SK-N-SH (cell line): ENCODE data around the gene XCR1. TPM values are rescaled to one million over a fixed set of nuclear protein-coding genes. Genes with fewer than 3 reads are reported as not detected.

Experiments
- CTCF ChIA-PET: fragments of 300-600, 350-600 bp; formaldehyde crosslinking; extraction: SDS; loops from one replicate; lab custom pipeline; 2021; lab: Yijun Ruan, JAX
- POLR2A ChIA-PET: fragments of 350-600 bp; sonication (Branson Sonifier 250); formaldehyde crosslinking; extraction: SDS; loops from one replicate; lab custom pipeline; 2020; ENCODE audit warnings: antibody characterized with exemption, inconsistent platforms; lab: Yijun Ruan, JAX
- DNase-seq: peaks from one replicate; pipeline ENCODE4 v3.0.0; 2012
- H2AFZ ChIP-seq: fragments of 200-600 bp; sonication (generic); 2 replicates; pipeline ENCODE4 v1.8.1; 2016; ENCODE audit warnings: antibody characterized with exemption, mild to moderate bottlenecking, low read depth
- H3F3A ChIP-seq: fragments of 200-600 bp; sonication (generic); replicated peaks from 2 replicates; pipeline ENCODE3; 2016; ENCODE audit warnings: antibody characterized with exemption, mild to moderate bottlenecking; ENCODE audit not compliant: insufficient read depth
- H3K27ac ChIP-seq, 2 experiments: fragments of 200-500 bp in 1 of 2; fragments of 200-600 bp in 1 of 2; sonication (Bioruptor generic) in 1 of 2; sonication (generic), shearing (Covaris generic) in 1 of 2; 2 replicates each; pipeline versions ENCODE4 v1.5.1 to v1.6.1; 2014 to 2016; ENCODE audit warnings: low read depth in 2 of 2, inconsistent platforms in 1 of 2, low read length in 1 of 2, mild to moderate bottlenecking in 1 of 2, mixed read lengths in 1 of 2
- H3K27me3 ChIP-seq: fragments of 200-600 bp; sonication (generic), shearing (Covaris generic); 2 replicates; pipeline ENCODE4 v1.6.1; 2016; ENCODE audit warnings: mixed run types; ENCODE audit not compliant: insufficient read depth
- H3K36me3 ChIP-seq, 2 experiments: fragments of 200-500 bp in 1 of 2; fragments of 200-600 bp in 1 of 2; sonication (Bioruptor generic) in 1 of 2; sonication (generic) in 1 of 2; replicated peaks in 1 of 2; 2 replicates each; pipeline versions ENCODE3 to v1.5.1; 2014 to 2016; ENCODE audit warnings: low read length in 1 of 2, mild to moderate bottlenecking in 1 of 2; ENCODE audit not compliant: insufficient read depth in 2 of 2, control insufficient read depth in 1 of 2
- H3K4me1 ChIP-seq, 2 experiments: fragments of 200-500 bp in 1 of 2; fragments of 200-600 bp in 1 of 2; sonication (Bioruptor generic) in 1 of 2; sonication (generic), shearing (Covaris generic) in 1 of 2; 2 replicates each; pipeline versions ENCODE4 v1.5.1 to v1.6.1; 2014 to 2016; ENCODE audit warnings: low read depth in 1 of 2, low read length in 1 of 2, mixed run types in 1 of 2; ENCODE audit not compliant: insufficient read depth in 2 of 2, control insufficient read depth in 1 of 2
- H3K4me2 ChIP-seq: fragments of 200-600 bp; sonication (generic), shearing (Covaris generic); 2 replicates; pipeline ENCODE4 v1.6.1; 2017; ENCODE audit warnings: mixed run types
- H3K4me3 ChIP-seq, 2 experiments: fragments of 200-500 bp in 1 of 2; fragments of 200-600 bp in 1 of 2; sonication (Bioruptor generic) in 1 of 2; sonication (generic), shearing (Covaris generic) in 1 of 2; 2 replicates each; pipeline versions ENCODE4 v1.5.1 to v1.8.1; 2014 to 2016; ENCODE audit warnings: low read depth in 2 of 2, inconsistent platforms in 1 of 2, low read length in 1 of 2, mild to moderate bottlenecking in 1 of 2, mixed read lengths in 1 of 2, moderate library complexity in 1 of 2
- H3K79me2 ChIP-seq: fragments of 200-600 bp; sonication (generic); 2 replicates; pipeline ENCODE4 v1.8.1; 2017; ENCODE audit warnings: mild to moderate bottlenecking; ENCODE audit not compliant: insufficient read depth
- H3K9ac ChIP-seq: fragments of 200-600 bp; sonication (generic); 2 replicates; pipeline ENCODE4 v1.6.1; 2017; ENCODE audit warnings: mixed run types
- H3K9me2 ChIP-seq: fragments of 200-600 bp; sonication (generic); 2 replicates; pipeline ENCODE4 v1.6.1; 2017; ENCODE audit warnings: mixed run types
- H3K9me3 ChIP-seq: fragments of 200-600 bp; sonication (generic); 2 replicates; pipeline ENCODE4 v1.6.1; 2017; ENCODE audit warnings: mixed run types, mild to moderate bottlenecking, moderate library complexity
- H4K20me1 ChIP-seq: fragments of 200-600 bp; sonication (generic); 2 replicates; pipeline ENCODE4 v1.6.1; 2017; ENCODE audit warnings: mild to moderate bottlenecking, mixed run types; ENCODE audit not compliant: insufficient read depth
- CTCF ChIP-seq: fragments of 200-600 bp; sonication (generic); IDR thresholded peaks from 2 replicates; pipeline ENCODE4 v1.6.1; 2017; ENCODE audit warnings: antibody characterized with exemption, mild to moderate bottlenecking, moderate library complexity
- EP300 ChIP-seq, 2 experiments: IDR thresholded peaks; 2 replicates each; pipeline versions ENCODE4 v1.4.0 to v1.6.1; 2012; ENCODE audit warnings: borderline replicate concordance in 1 of 2, low read depth in 1 of 2, low read length in 1 of 2
- EZH2phosphoT487 ChIP-seq: fragments of 200-600 bp; sonication (generic); IDR thresholded peaks from 2 replicates; pipeline ENCODE4 v1.6.1; 2017; ENCODE audit warnings: low read depth, mixed run types, mild to moderate bottlenecking, antibody characterized with exemption, moderate library complexity, borderline replicate concordance
- FOSL2 ChIP-seq: IDR thresholded peaks from 2 replicates; pipeline ENCODE4 v1.4.0; 2012; ENCODE audit warnings: low read depth, mild to moderate bottlenecking, moderate library complexity, borderline replicate concordance
- FOXJ3 ChIP-seq: sonication (generic); formaldehyde crosslinking; IDR thresholded peaks from 2 replicates; pipeline ENCODE4 v1.5.1; 2020; ENCODE audit warnings: mild to moderate bottlenecking, missing genetic modification reagents
- FOXM1 ChIP-seq: IDR thresholded peaks from 2 replicates; pipeline ENCODE4 v1.4.0; 2012; ENCODE audit warnings: low read depth, mild to moderate bottlenecking
- GABPA ChIP-seq: IDR thresholded peaks from 2 replicates; pipeline ENCODE4 v1.4.0; 2012; ENCODE audit warnings: low read depth, mild to moderate bottlenecking
- MEF2A ChIP-seq: IDR thresholded peaks from 2 replicates; pipeline ENCODE4 v1.4.0; 2012; ENCODE audit warnings: low read depth, borderline replicate concordance
- MXI1 ChIP-seq: IDR thresholded peaks from 2 replicates; pipeline ENCODE4 v1.6.1; 2012; ENCODE audit warnings: mild to moderate bottlenecking, low read depth, low read length, improper control_type of control experiment
- NRF1 ChIP-seq: IDR thresholded peaks from 2 replicates; pipeline ENCODE4 v1.6.1; 2012; ENCODE audit warnings: low read depth, mild to moderate bottlenecking, low read length
- POLR2AphosphoS5 ChIP-seq: IDR thresholded peaks from 2 replicates; pipeline ENCODE4 v1.6.1; 2012; ENCODE audit warnings: low read depth, low read length
- RAD21 ChIP-seq: IDR thresholded peaks from 2 replicates; pipeline ENCODE4 v1.6.1; 2012; ENCODE audit warnings: mild to moderate bottlenecking, low read length
- RCOR1 ChIP-seq: fragments of 150-350 bp; IDR thresholded peaks from 2 replicates; pipeline ENCODE4 v1.6.1; 2017; ENCODE audit warnings: antibody characterized with exemption, low read length
- REST ChIP-seq: IDR thresholded peaks from 2 replicates; pipeline ENCODE4 v1.6.1; 2012; ENCODE audit warnings: mild to moderate bottlenecking, low read depth, low read length, moderate library complexity
- RXRA ChIP-seq: IDR thresholded peaks from 2 replicates; pipeline ENCODE4 v1.4.0; 2012; ENCODE audit warnings: low read depth, mild to moderate bottlenecking, borderline replicate concordance
- SIN3A ChIP-seq: IDR thresholded peaks from 2 replicates; pipeline ENCODE4 v1.6.1; 2012; ENCODE audit warnings: low read depth, mild to moderate bottlenecking, low read length, moderate library complexity, borderline replicate concordance
- SMC3 ChIP-seq: IDR thresholded peaks from 2 replicates; pipeline ENCODE4 v1.6.1; 2012; ENCODE audit warnings: low read depth, low read length, improper control_type of control experiment
- TAF1 ChIP-seq: IDR thresholded peaks from 2 replicates; pipeline ENCODE4 v1.6.1; 2012; ENCODE audit warnings: low read depth, mild to moderate bottlenecking, low read length, moderate library complexity, borderline replicate concordance
- TCF12 ChIP-seq: IDR thresholded peaks from 2 replicates; pipeline ENCODE4 v1.4.0; 2012
- YY1 ChIP-seq: IDR thresholded peaks from 2 replicates; pipeline ENCODE4 v1.4.0; 2012; ENCODE audit warnings: low read depth, mild to moderate bottlenecking
- ZBTB33 ChIP-seq: IDR thresholded peaks from 2 replicates; pipeline ENCODE4 v1.4.0; 2012; ENCODE audit warnings: low read depth, borderline replicate concordance
- WGBS: methylation state at CpG from one replicate; pipeline ENCODE4 v1.1.6; 2017; ENCODE audit warnings: low lambda C conversion rate; 5-methylcytosine and 5-hydroxymethylcytosine counted together
- polyA plus RNA-seq, 3 experiments: library from polyadenylated mRNA; depleted of rRNA; stranded (reverse); fragments of >200 nt; gene quantifications; 2 replicates each; pipeline ENCODE4 v1.2.3, GENCODE V29; 2012

Gene XCR1
- polyA plus RNA-seq, 1 of the 3 experiments (the other 2 are of a cell fraction) = not detected

- 8% methylated on average over 4 of the region's 4 CpGs for WGBS
- POLR2A ChIA-PET = no interaction called here
- no peaks in the 10 kb centered on the region for H3K9me3 ChIP-seq
- H3K9ac ChIP-seq = no peak overlapping the region
- no peak overlapping the region for H3K27ac ChIP-seq
- H3K27me3 ChIP-seq = peaks cover 11% of the 10 kb centered on the region; the same call in 1 of the 2 replicates
- no peak for TF ChIP-seq NRF1
- no peak for TF ChIP-seq SMC3
- no peak for TF ChIP-seq TCF12
- no peak for TF ChIP-seq RXRA
- TF ChIP-seq FOSL2 = no peak
- TF ChIP-seq YY1 = no peak
- TF ChIP-seq EP300 (IDR thresholded peaks at IDR 0.05; ENCODE audit: borderline replicate concordance in 1 of 2, low read depth in 1 of 2, low read length in 1 of 2) = no peak
- TF ChIP-seq GABPA = no peak
- H3K4me2 ChIP-seq = no peak overlapping the region
- H3K4me1 ChIP-seq = no peaks in the 10 kb centered on the region
- H4K20me1 ChIP-seq = no peaks in the 10 kb centered on the region
- no peaks in the 10 kb centered on the region for H3K36me3 ChIP-seq
- H3F3A ChIP-seq = no peaks in the 10 kb centered on the region
- no peak overlapping the region for H3K4me3 ChIP-seq
- CTCF ChIA-PET = interaction anchor here (1.1 to 1.2 kb wide), 2 partner anchors 47 to 48 kb away, joined by 3 to 4 read pairs; no protein-coding TSS in a partner anchor
- no peaks in the 10 kb centered on the region for H3K79me2 ChIP-seq
- H2AFZ ChIP-seq = no peak overlapping the region
- DNase-seq = no peak
- no peaks in the 10 kb centered on the region for H3K9me2 ChIP-seq
Measured at GRCh38 chr3:46031269-46031668, 4.0 kb upstream of the XCR1 start.

- Histone ChIP-seq H4K20me1 (no peaks in the 10 kb centered on the region), H3K4me1 (no peaks in the 10 kb centered on the region), H3K9me2 (no peaks in the 10 kb centered on the region), H3K36me3 (no peaks in the 10 kb centered on the region), H3K27me3 (peaks cover 11% of the 10 kb centered on the region; the same call in 1 of the 2 replicates), H2AFZ (no peak overlapping the region), H3K9me3 (no peaks in the 10 kb centered on the region), H3K79me2 (no peaks in the 10 kb centered on the region), H3K9ac (no peak overlapping the region), H3K4me2 (no peak overlapping the region), H3K4me3 (no peak overlapping the region), H3F3A (no peaks in the 10 kb centered on the region), H3K27ac (no peak overlapping the region)
- DNase-seq = no peak
- POLR2A ChIA-PET = no interaction called here
- no peak for TF ChIP-seq GABPA
- TF ChIP-seq RAD21 = no peak
- TF ChIP-seq MXI1 = no peak
- no peak for TF ChIP-seq FOXJ3 (CRISPR knock-in tag)
- TF ChIP-seq EZH2phosphoT487 = no peak
- no peak for TF ChIP-seq TCF12
- TF ChIP-seq CTCF = no peak
- TF ChIP-seq POLR2AphosphoS5 = no peak
- no peak for TF ChIP-seq REST
- TF ChIP-seq MEF2A = no peak
- no peak for TF ChIP-seq TAF1
- TF ChIP-seq FOXM1 = no peak
- no peak for TF ChIP-seq ZBTB33
- TF ChIP-seq SIN3A = no peak
- no peak for TF ChIP-seq RCOR1
- 23% methylated on average over 2 of the region's 6 CpGs for WGBS
- CTCF ChIA-PET = interaction anchor here (1.1 to 1.2 kb wide), 2 partner anchors 47 to 49 kb away, joined by 3 to 4 read pairs; no protein-coding TSS in a partner anchor
Measured at GRCh38 chr3:46030626-46031025, 3.3 kb upstream of the XCR1 start.
